ENCODE results near the gene OR52E2. TPM values are rescaled to one million over a fixed set of nuclear protein-coding genes. Genes with fewer than 3 reads are reported as not detected.

Gene OR52E2
- total RNA-seq, 2 experiments from 2014 or later = not detected

- Histone ChIP-seq H3K27ac (ENCODE audit: low read depth, low read length, poor library complexity, severe bottlenecking) (no peak overlapping the region), H3K79me2 (ENCODE audit: insufficient read depth, low read depth, low read length) (no peaks in the 10 kb centered on the region), H3K36me3 (ENCODE audit: insufficient read depth, low read length) (no peaks in the 10 kb centered on the region), H3K4me2 (ENCODE audit: low read length) (no peak overlapping the region), H3K4me1 (ENCODE audit: insufficient read depth, low read length, poor library complexity, severe bottlenecking) (no peaks in the 10 kb centered on the region), H3K9me2 (ENCODE audit: insufficient read depth, low read length) (no peaks in the 10 kb centered on the region), H3K9me3 (ENCODE audit: low read length) (no peaks in the 10 kb centered on the region), H3K4me3 (ENCODE audit: low read depth, low read length, poor library complexity, severe bottlenecking) (no peak overlapping the region), H4K20me1 (ENCODE audit: insufficient read depth, low read length) (no peaks in the 10 kb centered on the region), H2AFZ (ENCODE audit: low read length) (no peak overlapping the region)
- intact Hi-C loops (cut with micrococcal nuclease; ENCODE audit: unreplicated experiment) = no loop called here
- DNase-seq (ENCODE audit: low spot score) = no peak
- ChIA-PET CTCF (ENCODE audit: unreplicated experiment) (no interaction called here), POLR2A (interaction anchor here (0.6 to 0.7 kb wide), 2 partner anchors 298 to 416 kb away, joined by 3 to 4 read pairs; no protein-coding TSS in a partner anchor)
- BruUV-seq (replicated peaks) = no TSS peak
- TF ChIP-seq CTCF (conservative IDR thresholded peaks at IDR 0.05; ENCODE audit: low read length) (no peak), EZH2phosphoT487 (IDR thresholded peaks at IDR 0.05; ENCODE audit: borderline replicate concordance, low read depth, low read length) (no peak)
Measured at GRCh38 chr11:5011254-5011653, 48.2 kb downstream of the OR52E2 start.

Other genes with a start within 250 kb of the OR52E2 start
- not detected in 2 replicates for gene OR51F2, start 238.3 kb downstream of the OR52E2 start, total RNA-seq (2014; rRNA removed; shearing (Covaris generic))
- gene OR51F2, start 238.3 kb downstream of the OR52E2 start, total RNA-seq (2022) = not detected in 2 replicates
- gene OR51S1, start 210.4 kb downstream of the OR52E2 start, total RNA-seq (2014; rRNA removed; shearing (Covaris generic)) = not detected in 2 replicates
- not detected in 2 replicates for gene OR51S1, start 210.4 kb downstream of the OR52E2 start, total RNA-seq (2022)
- gene OR51T1, start 177.7 kb downstream of the OR52E2 start, total RNA-seq (2014; rRNA removed; shearing (Covaris generic)) = not detected in 2 replicates
- not detected in 2 replicates for gene OR51T1, start 177.7 kb downstream of the OR52E2 start, total RNA-seq (2022)
- gene OR51A7, start 155.8 kb downstream of the OR52E2 start, total RNA-seq (2014; rRNA removed; shearing (Covaris generic)) = not detected in 2 replicates
- not detected in 2 replicates for gene OR51A7, start 155.8 kb downstream of the OR52E2 start, total RNA-seq (2022)
- not detected in 2 replicates for gene OR51G2, start 140.3 kb downstream of the OR52E2 start, total RNA-seq (2014; rRNA removed; shearing (Covaris generic))
- gene OR51G2, start 140.3 kb downstream of the OR52E2 start, total RNA-seq (2022) = not detected in 2 replicates
- not detected in 2 replicates for gene OR51G1, start 135.3 kb downstream of the OR52E2 start, total RNA-seq (2014; rRNA removed; shearing (Covaris generic))
- not detected in 2 replicates for gene OR51G1, start 135.3 kb downstream of the OR52E2 start, total RNA-seq (2022)
- gene OR51A4, start 112.0 kb downstream of the OR52E2 start, total RNA-seq (2014; rRNA removed; shearing (Covaris generic)) = not detected in 2 replicates
- gene OR51A4, start 112.0 kb downstream of the OR52E2 start, total RNA-seq (2022) = not detected in 2 replicates
- not detected in 2 replicates for gene OR51A2, start 103.9 kb downstream of the OR52E2 start, total RNA-seq (2014; rRNA removed; shearing (Covaris generic))
- gene OR51A2, start 103.9 kb downstream of the OR52E2 start, total RNA-seq (2022) = not detected in 2 replicates
- not detected in 2 replicates for gene OR51L1, start 64.8 kb downstream of the OR52E2 start, total RNA-seq (2014; rRNA removed; shearing (Covaris generic))
- not detected in 2 replicates for gene OR51L1, start 64.8 kb downstream of the OR52E2 start, total RNA-seq (2022)
- gene OR52J3, start 13.1 kb downstream of the OR52E2 start, total RNA-seq (2014; rRNA removed; shearing (Covaris generic)) = not detected in 2 replicates
- gene OR52J3, start 13.1 kb downstream of the OR52E2 start, total RNA-seq (2022) = not detected in 2 replicates
- gene OR52E1, start 9.9 kb upstream of the OR52E2 start, total RNA-seq (2014; rRNA removed; shearing (Covaris generic)) = not detected in 2 replicates
- gene OR52E1, start 9.9 kb upstream of the OR52E2 start, total RNA-seq (2022) = not detected in 2 replicates
- gene OR52A5, start 78.7 kb upstream of the OR52E2 start, total RNA-seq (2014; rRNA removed; shearing (Covaris generic)) = not detected in 2 replicates
- gene OR52A5, start 78.7 kb upstream of the OR52E2 start, total RNA-seq (2022) = not detected in 2 replicates
- not detected in 2 replicates for gene OR52A1, start 95.1 kb upstream of the OR52E2 start, total RNA-seq (2014; rRNA removed; shearing (Covaris generic))
- not detected in 2 replicates for gene OR52A1, start 95.1 kb upstream of the OR52E2 start, total RNA-seq (2022)
- gene OR51V1, start 141.1 kb upstream of the OR52E2 start, total RNA-seq (2014; rRNA removed; shearing (Covaris generic)) = not detected in 2 replicates
- gene OR51V1, start 141.1 kb upstream of the OR52E2 start, total RNA-seq (2022) = not detected in 2 replicates
- gene HBB, start 167.4 kb upstream of the OR52E2 start, total RNA-seq (2014; rRNA removed; shearing (Covaris generic)) = not detected in 2 replicates
- gene HBB, start 167.4 kb upstream of the OR52E2 start, total RNA-seq (2022) = not detected in 2 replicates
- not detected in 2 replicates for gene HBD, start 174.9 kb upstream of the OR52E2 start, total RNA-seq (2014; rRNA removed; shearing (Covaris generic))
- gene HBD, start 174.9 kb upstream of the OR52E2 start, total RNA-seq (2022) = not detected in 2 replicates
- not detected in 2 replicates for gene HBG1, start 190.2 kb upstream of the OR52E2 start, total RNA-seq (2014; rRNA removed; shearing (Covaris generic))
- gene HBG1, start 190.2 kb upstream of the OR52E2 start, total RNA-seq (2022) = not detected in 2 replicates
- not detected in 2 replicates for gene HBG2, start 195.2 kb upstream of the OR52E2 start, total RNA-seq (2014; rRNA removed; shearing (Covaris generic))
- gene HBG2, start 195.2 kb upstream of the OR52E2 start, total RNA-seq (2022) = not detected in 2 replicates
- gene HBE1, start 210.3 kb upstream of the OR52E2 start, total RNA-seq (2014; rRNA removed; shearing (Covaris generic)) = not detected in 2 replicates
- not detected in 2 replicates for gene HBE1, start 210.3 kb upstream of the OR52E2 start, total RNA-seq (2022)
- not detected in 2 replicates for gene OR51B4, start 242.3 kb upstream of the OR52E2 start, total RNA-seq (2014; rRNA removed; shearing (Covaris generic))
- gene OR51B4, start 242.3 kb upstream of the OR52E2 start, total RNA-seq (2022) = not detected in 2 replicates